Smooth muscle cell of bladder (primary cell): ENCODE data around the gene MS4A6E. TPM values are rescaled to one million over a fixed set of nuclear protein-coding genes. Genes with fewer than 3 reads are reported as not detected.

Experiments used
- total RNA-seq: library from RNA; depleted of rRNA; stranded (reverse); fragments of >200 nt; gene quantifications from 2 replicates; pipeline ENCODE4 v1.2.3, GENCODE V29; 2014

The MS4A6E gene, protein sequence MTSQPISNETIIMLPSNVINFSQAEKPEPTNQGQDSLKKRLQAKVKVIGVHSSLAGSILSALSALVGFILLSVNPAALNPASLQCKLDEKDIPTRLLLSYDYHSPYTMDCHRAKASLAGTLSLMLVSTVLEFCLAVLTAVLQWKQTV
- not detected in 2 replicates for total RNA-seq

DNA sequence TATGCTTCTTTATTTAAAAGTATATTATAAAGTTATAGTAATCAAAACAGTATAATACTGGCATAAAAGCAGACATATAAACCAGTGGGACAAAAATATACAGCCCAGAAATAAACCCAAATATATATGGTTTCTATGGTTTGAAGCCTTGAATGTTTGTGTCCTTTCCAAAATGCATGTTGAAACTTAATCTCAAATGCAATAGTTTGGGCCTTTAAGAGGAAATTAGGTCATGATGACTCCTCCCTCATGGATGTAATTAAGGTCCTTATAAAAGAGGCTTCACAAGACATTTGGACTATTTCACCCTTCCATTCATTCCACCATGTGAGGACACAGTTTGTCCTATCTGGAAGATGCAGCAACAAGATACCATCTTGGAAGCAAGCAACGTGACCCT lies at the start of gene MS4A6E:
MS4A6E (plus strand) TSS at position 301 of the 400 bp plus-strand sequence. CDS start 7,641 bp downstream, outside the sequence.

DNA sequence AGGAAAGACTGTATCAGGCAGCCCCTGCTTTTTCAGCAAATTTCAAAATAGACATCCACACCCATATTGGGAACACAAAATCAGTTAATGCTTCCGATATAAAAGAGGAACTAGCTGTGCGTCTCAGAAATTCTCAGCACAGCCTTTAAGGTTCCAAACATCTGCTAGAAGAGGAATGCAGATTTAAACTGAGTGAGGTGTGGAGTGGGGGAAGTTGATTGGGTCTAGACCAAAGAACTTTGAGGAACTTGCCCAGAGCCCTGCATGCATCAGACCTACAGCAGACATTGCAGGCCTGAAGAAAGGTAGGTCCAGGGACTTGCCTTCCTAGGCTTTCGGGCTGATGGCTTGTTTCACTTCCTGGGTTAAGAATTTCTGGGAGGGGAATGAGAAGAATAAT lies 46.6 kb upstream of the MS4A6E start, which contains the start of gene MS4A4A:
MS4A4A (plus strand) TSS at position 255 of the 400 bp plus-strand sequence; CDS start at position 265, 10 bp downstream.

DNA sequence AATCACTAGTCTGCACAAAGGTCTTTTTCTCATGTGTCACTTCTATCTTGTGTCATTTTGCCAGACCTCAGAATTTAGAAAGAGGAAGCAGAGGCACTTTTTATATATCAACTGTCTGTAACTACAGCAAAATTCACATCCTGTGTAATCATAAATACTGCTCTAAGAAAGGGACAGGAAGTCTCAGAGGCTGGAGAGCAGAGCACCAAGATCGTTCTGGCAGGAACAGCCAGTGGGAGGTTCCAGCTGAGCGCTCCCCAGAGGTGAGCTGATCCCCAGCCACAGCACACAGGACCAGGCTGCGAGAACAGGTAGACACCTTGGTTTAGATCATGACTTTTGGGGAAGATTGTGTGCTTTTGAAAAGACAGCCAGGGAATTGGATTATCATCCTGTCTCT lies 51.3 kb downstream of the MS4A6E start, which contains the start of gene MS4A7:
MS4A7 (plus strand) TSS at position 179 of the 400 bp plus-strand sequence. CDS start 4,610 bp downstream, outside the sequence.

Other genes starting within 250 kb of the MS4A6E start
- gene MS4A2, start 238.6 kb upstream of the MS4A6E start, total RNA-seq = not detected in 2 replicates
- gene MS4A6A, start 144.2 kb upstream of the MS4A6E start, total RNA-seq = not detected in 2 replicates
- not detected in 2 replicates for gene MS4A4E, start 84.1 kb upstream of the MS4A6E start, total RNA-seq
- gene MS4A4A, start 46.6 kb upstream of the MS4A6E start, total RNA-seq = not detected in 2 replicates
- not detected in 2 replicates for gene MS4A7, start 51.3 kb downstream of the MS4A6E start, total RNA-seq
- gene MS4A14, start 69.2 kb downstream of the MS4A6E start, total RNA-seq = not detected in 2 replicates
- gene MS4A5, start 102.3 kb downstream of the MS4A6E start, total RNA-seq = not detected in 2 replicates
- gene MS4A1, start 128.6 kb downstream of the MS4A6E start, total RNA-seq = not detected in 2 replicates
- gene MS4A12, start 165.5 kb downstream of the MS4A6E start, total RNA-seq = not detected in 2 replicates
- gene MS4A13, start 188.1 kb downstream of the MS4A6E start, total RNA-seq = not detected in 2 replicates